Keratinocyte (primary cell): ENCODE results near the gene SLC39A11. TPM values are rescaled to one million over a fixed set of nuclear protein-coding genes. Genes with fewer than 3 reads are reported as not detected.

Experiments used
- DNase-seq: peaks from one replicate; pipeline ENCODE4 v3.0.0-alpha.2; 2011; ENCODE audit warnings: low read depth, missing footprints, low spot score
- FAIRE-seq: peaks from 2 replicates; lab custom pipeline; 2011; peaks lifted over from hg19 to GRCh38; lab: Jason Lieb, UNC
- H2AFZ ChIP-seq: 2 replicates; pipeline ENCODE4 v1.6.0; 2012; ENCODE audit warnings: low read length, control low read depth, inconsistent platforms; ENCODE audit not compliant: control insufficient read depth
- H3K27ac ChIP-seq: 2 replicates; pipeline ENCODE4 v1.5.1; 2011; ENCODE audit warnings: low read length; ENCODE audit not compliant: control insufficient read depth, insufficient read depth
- H3K27me3 ChIP-seq: 3 replicates; pipeline ENCODE4 v1.6.0; 2011; ENCODE audit warnings: low read length; ENCODE audit not compliant: control insufficient read depth, insufficient read depth; ENCODE audit errors: extremely low read depth
- H3K36me3 ChIP-seq, 2 experiments: 2 replicates in 1 of 2; 3 replicates in 1 of 2; pipeline ENCODE4 v1.5.1; 2011; ENCODE audit warnings: low read length in 2 of 2, mild to moderate bottlenecking in 1 of 2; ENCODE audit not compliant: control insufficient read depth in 2 of 2, insufficient read depth in 2 of 2; ENCODE audit errors: extremely low read depth in 1 of 2
- H3K4me1 ChIP-seq: 3 replicates; pipeline ENCODE4 v1.5.1; 2011; ENCODE audit warnings: low read length; ENCODE audit not compliant: control insufficient read depth, insufficient read depth; ENCODE audit errors: extremely low read depth
- H3K4me2 ChIP-seq: 3 replicates; pipeline ENCODE4 v1.6.0; 2011; ENCODE audit warnings: low read depth, low read length; ENCODE audit not compliant: control insufficient read depth, insufficient read depth; ENCODE audit errors: extremely low read depth
- H3K4me3 ChIP-seq, 3 experiments: fragments of 200-600 bp in 1 of 3; sonication (generic) in 1 of 3; 2 replicates in 2 of 3; 3 replicates in 1 of 3; pipeline ENCODE4 v1.5.1; 2011 to 2016; ENCODE audit warnings: low read length in 3 of 3, mild to moderate bottlenecking in 3 of 3, control low read depth in 2 of 3, inconsistent platforms in 1 of 3, low read depth in 1 of 3, mixed read lengths in 1 of 3, mixed run types in 1 of 3, moderate library complexity in 1 of 3; ENCODE audit not compliant: control insufficient read depth in 2 of 3, insufficient read depth in 2 of 3; ENCODE audit errors: extremely low read depth in 1 of 3
- H3K79me2 ChIP-seq: 2 replicates; pipeline ENCODE4 v1.6.0; 2012; ENCODE audit warnings: low read length; ENCODE audit not compliant: control insufficient read depth, insufficient read depth
- H3K9ac ChIP-seq: 3 replicates; pipeline ENCODE4 v1.6.0; 2011; ENCODE audit warnings: low read length; ENCODE audit not compliant: control insufficient read depth, insufficient read depth; ENCODE audit errors: extremely low read depth
- H3K9me1 ChIP-seq: 3 replicates; pipeline ENCODE4 v1.6.0; 2011; ENCODE audit warnings: low read length; ENCODE audit not compliant: control insufficient read depth, insufficient read depth; ENCODE audit errors: extremely low read depth
- H3K9me3 ChIP-seq: 2 replicates; pipeline ENCODE4 v1.5.1; 2012; ENCODE audit warnings: low read depth, low read length; ENCODE audit not compliant: control insufficient read depth
- H4K20me1 ChIP-seq: 3 replicates; pipeline ENCODE4 v1.6.0; 2011; ENCODE audit warnings: low read length; ENCODE audit not compliant: control insufficient read depth, insufficient read depth; ENCODE audit errors: extremely low read depth
- EZH2 ChIP-seq: IDR thresholded peaks from one replicate; pipeline ENCODE4 v1.6.1; 2012; ENCODE audit warnings: inconsistent platforms, mild to moderate bottlenecking, low read length, moderate library complexity
- dilution Hi-C: fragments of 300-500 bp; cut with MboI; formaldehyde crosslinking; loops from one replicate; pipeline ENCODE4 v1.7.0; 2020; ENCODE audit warnings: low sequenced_read_pairs; ENCODE audit not compliant: extremely low pct_ligation_motif_present
- polyA plus RNA-seq, 5 experiments: library from polyadenylated mRNA; depleted of rRNA in 3 of 5; stranded (reverse) in 3 of 5; stranded (forward) in 1 of 5; unstranded in 1 of 5; fragments of >200 nt; gene quantifications; 1 replicate in 1 of 5; 2 replicates in 3 of 5; 3 replicates in 1 of 5; pipeline versions ENCODE4 v1.2.1 to v1.2.3, GENCODE V29; 2011 to 2012; ENCODE audit warnings: missing spikeins in 2 of 5, low read depth in 1 of 5, low replicate concordance in 1 of 5
- TF ChIP-seq, protein P1 (sequence below), 3 experiments: IDR thresholded peaks in 1 of 3; conservative IDR thresholded peaks in 1 of 3; optimal IDR thresholded peaks in 1 of 3; 2 replicates in 2 of 3; 3 replicates in 1 of 3; pipeline versions ENCODE3 to v1.5.1; 2011; ENCODE audit warnings: low read length in 3 of 3, mild to moderate bottlenecking in 3 of 3, moderate library complexity in 2 of 3, control low read depth in 1 of 3, inconsistent platforms in 1 of 3; ENCODE audit not compliant: insufficient read depth in 2 of 3; ENCODE audit errors: extremely low read depth in 1 of 3

Gene SLC39A11
- polyA plus RNA-seq, 1 donor (not counting 4 experiments of a cell fraction or from before 2014, with no cell fraction given), result 11.5 TPM

DNA sequence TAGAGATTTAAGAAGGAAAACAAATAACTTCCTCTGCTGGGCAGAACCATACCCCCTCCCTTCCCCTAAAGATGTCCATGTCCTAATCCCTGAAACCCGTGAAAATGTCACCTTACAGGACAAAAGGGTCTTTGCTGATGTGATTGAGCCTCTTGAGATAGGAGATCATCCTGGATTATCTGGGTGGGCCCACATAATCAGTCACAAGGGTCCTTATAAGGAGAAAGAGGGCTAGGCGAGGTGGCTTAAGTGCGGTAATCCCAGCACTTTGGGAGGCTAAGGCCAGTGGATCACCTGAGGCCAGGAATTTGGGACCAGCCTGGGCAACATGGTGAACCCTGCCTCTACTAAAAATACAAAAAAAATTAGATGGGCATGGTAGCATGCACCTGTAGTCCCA lies 12.0 kb upstream of the SLC39A11 start:
- Histone ChIP-seq H3K4me1 (no peaks in the 10 kb centered on the region), H3K4me3 (no peak overlapping the region), H2AFZ (no peak overlapping the region), H3K9me1 (no peaks in the 10 kb centered on the region), H3K79me2 (no peaks in the 10 kb centered on the region), H3K36me3 (no peaks in the 10 kb centered on the region), H3K4me2 (no peak overlapping the region), H3K27me3 (peaks cover 5% of the 10 kb centered on the region), H4K20me1 (no peaks in the 10 kb centered on the region), H3K9me3 (no peaks in the 10 kb centered on the region), H3K27ac (no peak overlapping the region), H3K9ac (no peak overlapping the region)
- dilution Hi-C loops, result no loop called here
- FAIRE-seq (no peak), DNase-seq (no peak)
- no peak for TF ChIP-seq EZH2

DNA sequence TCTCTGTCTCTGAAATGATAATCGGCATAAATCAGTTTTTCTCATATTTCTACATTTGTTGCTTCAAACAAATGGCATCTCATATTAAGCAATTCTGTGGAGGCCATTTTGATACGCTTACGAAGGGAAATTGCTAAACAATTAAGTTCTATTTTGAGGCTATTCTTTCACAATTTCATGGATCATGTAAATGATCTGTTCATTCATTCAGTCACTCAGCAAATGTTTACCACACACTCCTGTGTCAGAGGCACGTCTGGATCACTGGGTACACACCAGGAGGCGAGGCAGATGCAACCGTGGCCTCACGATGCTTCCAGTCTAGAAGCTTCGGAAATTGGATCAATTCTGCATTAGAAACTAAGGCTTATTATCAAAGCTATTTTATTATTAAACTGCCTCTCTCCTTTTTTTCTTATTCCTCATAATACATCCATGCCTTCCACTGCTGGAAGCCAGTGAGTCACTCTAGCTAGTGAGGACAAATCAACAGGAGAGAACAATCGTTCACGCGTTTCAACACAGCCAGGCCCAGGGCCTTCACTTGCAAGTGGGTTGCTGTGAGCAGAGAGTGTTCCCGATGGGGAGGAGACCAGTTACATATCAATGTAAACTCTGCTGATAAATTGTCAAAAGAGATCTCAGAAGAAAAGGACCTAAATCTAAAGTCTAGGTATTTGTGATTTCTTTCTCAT lies 11.3 kb upstream of the SLC39A11 start:
- Histone ChIP-seq H3K27ac (no peak overlapping the region), H3K27me3 (peaks cover 7% of the 10 kb centered on the region), H4K20me1 (no peaks in the 10 kb centered on the region), H3K4me3 (no peak overlapping the region), H3K9me1 (no peaks in the 10 kb centered on the region), H3K79me2 (no peaks in the 10 kb centered on the region), H3K9me3 (no peaks in the 10 kb centered on the region), H3K4me1 (no peaks in the 10 kb centered on the region), H3K4me2 (no peak overlapping the region), H3K36me3 (no peaks in the 10 kb centered on the region), H2AFZ (no peak overlapping the region), H3K9ac (no peak overlapping the region)
- dilution Hi-C loops, result no loop called here
- DNase-seq (no peak), FAIRE-seq (no peak)
- TF ChIP-seq, protein P1, sequence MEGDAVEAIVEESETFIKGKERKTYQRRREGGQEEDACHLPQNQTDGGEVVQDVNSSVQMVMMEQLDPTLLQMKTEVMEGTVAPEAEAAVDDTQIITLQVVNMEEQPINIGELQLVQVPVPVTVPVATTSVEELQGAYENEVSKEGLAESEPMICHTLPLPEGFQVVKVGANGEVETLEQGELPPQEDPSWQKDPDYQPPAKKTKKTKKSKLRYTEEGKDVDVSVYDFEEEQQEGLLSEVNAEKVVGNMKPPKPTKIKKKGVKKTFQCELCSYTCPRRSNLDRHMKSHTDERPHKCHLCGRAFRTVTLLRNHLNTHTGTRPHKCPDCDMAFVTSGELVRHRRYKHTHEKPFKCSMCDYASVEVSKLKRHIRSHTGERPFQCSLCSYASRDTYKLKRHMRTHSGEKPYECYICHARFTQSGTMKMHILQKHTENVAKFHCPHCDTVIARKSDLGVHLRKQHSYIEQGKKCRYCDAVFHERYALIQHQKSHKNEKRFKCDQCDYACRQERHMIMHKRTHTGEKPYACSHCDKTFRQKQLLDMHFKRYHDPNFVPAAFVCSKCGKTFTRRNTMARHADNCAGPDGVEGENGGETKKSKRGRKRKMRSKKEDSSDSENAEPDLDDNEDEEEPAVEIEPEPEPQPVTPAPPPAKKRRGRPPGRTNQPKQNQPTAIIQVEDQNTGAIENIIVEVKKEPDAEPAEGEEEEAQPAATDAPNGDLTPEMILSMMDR (optimal IDR thresholded peaks at IDR 0.05 in 1 of 3, IDR thresholded peaks at IDR 0.05 in 1 of 3, conservative IDR thresholded peaks at IDR 0.05 in 1 of 3; ENCODE audit: extremely low read depth in 1 of 3, insufficient read depth in 2 of 3, low read length in 3 of 3), result no peak
- no peak for TF ChIP-seq EZH2

DNA sequence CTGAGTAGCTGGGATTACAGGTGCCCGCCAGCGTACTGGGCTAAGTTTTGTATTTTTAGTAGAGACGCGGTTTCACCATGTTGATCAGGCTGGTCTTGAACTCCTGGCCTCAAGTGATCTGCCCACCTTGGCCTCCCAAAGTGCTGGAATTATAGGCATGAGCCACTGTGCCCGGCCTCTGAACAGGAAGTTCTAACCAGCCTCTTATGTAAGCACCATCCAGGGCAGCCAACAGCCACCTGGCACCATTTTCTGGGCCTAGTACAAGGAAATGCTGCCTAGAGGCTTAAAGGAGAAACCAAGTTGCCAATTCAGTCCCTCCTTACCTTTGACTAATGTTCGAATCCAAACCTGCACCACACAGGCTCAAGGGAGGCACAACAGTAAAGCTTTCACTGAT lies 8.5 kb upstream of the SLC39A11 start:
- Histone ChIP-seq H4K20me1 (no peaks in the 10 kb centered on the region), H3K27ac (no peak overlapping the region), H3K36me3 (no peaks in the 10 kb centered on the region), H3K4me2 (no peak overlapping the region), H3K27me3 (peaks cover 15% of the 10 kb centered on the region), H3K4me3 (no peak overlapping the region), H2AFZ (no peak overlapping the region), H3K79me2 (no peaks in the 10 kb centered on the region), H3K9me1 (no peaks in the 10 kb centered on the region), H3K4me1 (peaks cover 4% of the 10 kb centered on the region), H3K9ac (no peak overlapping the region), H3K9me3 (no peaks in the 10 kb centered on the region)
- DNase-seq (no peak), FAIRE-seq (no peak)
- dilution Hi-C loops, result no loop called here
- TF ChIP-seq EZH2, result no peak
- TF ChIP-seq, protein P1 (optimal IDR thresholded peaks at IDR 0.05 in 1 of 3, IDR thresholded peaks at IDR 0.05 in 1 of 3, conservative IDR thresholded peaks at IDR 0.05 in 1 of 3; ENCODE audit: extremely low read depth in 1 of 3, insufficient read depth in 2 of 3, low read length in 3 of 3), result no peak
